WTC11 (cell line): ENCODE data around the gene FOXJ3. TPM values are rescaled to one million over a fixed set of nuclear protein-coding genes. Genes with fewer than 3 reads are reported as not detected.

Experiments
- CBFB ChIP-seq: sonication (generic); formaldehyde crosslinking; IDR thresholded peaks from 2 replicates; pipeline ENCODE4 v1.8.1; 2022; ENCODE audit warnings: mild to moderate bottlenecking, low read depth, missing genetic modification reagents
- CREB1 ChIP-seq: sonication (generic); formaldehyde crosslinking; IDR thresholded peaks from 2 replicates; pipeline ENCODE4 v1.8.0; 2023; ENCODE audit warnings: mild to moderate bottlenecking, missing genetic modification reagents
- CREM ChIP-seq: sonication (generic); formaldehyde crosslinking; IDR thresholded peaks from 2 replicates; pipeline ENCODE4 v1.8.1; 2022; ENCODE audit warnings: mild to moderate bottlenecking, missing genetic modification reagents, moderate library complexity
- GRHL2 ChIP-seq: fragments of 250-450 bp; sonication (Bioruptor Pico); IDR thresholded peaks from 2 replicates; pipeline ENCODE4 v1.8.0; 2022; ENCODE audit warnings: mild to moderate bottlenecking, moderate library complexity; ENCODE audit not compliant: insufficient replicate concordance, severe bottlenecking
- KAT7 ChIP-seq: sonication (generic); formaldehyde crosslinking; IDR thresholded peaks from 2 replicates; pipeline ENCODE4 v1.8.1; 2023; ENCODE audit warnings: missing genetic modification reagents, mild to moderate bottlenecking, borderline replicate concordance
- NFYB ChIP-seq: sonication (generic); formaldehyde crosslinking; conservative IDR thresholded peaks from 2 replicates; pipeline ENCODE4 v1.8.0; 2022; ENCODE audit warnings: low read depth, missing genetic modification reagents
- RORB ChIP-seq: fragments of 250-450 bp; sonication (Bioruptor Pico); IDR thresholded peaks from 2 replicates; pipeline ENCODE4 v1.9.0; 2021; ENCODE audit warnings: mild to moderate bottlenecking
- SMAD3 ChIP-seq: sonication (generic); formaldehyde crosslinking; IDR thresholded peaks from 2 replicates; pipeline ENCODE4 v1.8.0; 2022; ENCODE audit warnings: missing genetic modification reagents, mild to moderate bottlenecking, borderline replicate concordance
- ZBTB21 ChIP-seq: sonication (generic); formaldehyde crosslinking; IDR thresholded peaks from 2 replicates; pipeline ENCODE4 v1.8.1; 2023; ENCODE audit warnings: mild to moderate bottlenecking, missing genetic modification reagents, borderline replicate concordance
- ZNF121 ChIP-seq: sonication (generic); formaldehyde crosslinking; IDR thresholded peaks from 2 replicates; pipeline ENCODE4 v1.8.0; 2023; ENCODE audit warnings: missing genetic modification reagents
- ZNF317 ChIP-seq: sonication (generic); formaldehyde crosslinking; IDR thresholded peaks from 2 replicates; pipeline ENCODE4 v1.8.1; 2023; ENCODE audit warnings: low read depth, mild to moderate bottlenecking, moderate library complexity, missing genetic modification reagents, borderline replicate concordance
- ZNF396 ChIP-seq: fragments of 250-450 bp; sonication (Bioruptor Pico); IDR thresholded peaks from 2 replicates; pipeline ENCODE4 v1.8.0; 2021; ENCODE audit warnings: mild to moderate bottlenecking, moderate library complexity, borderline replicate concordance
- ZNF423 ChIP-seq: fragments of 250-450 bp; sonication (Bioruptor Pico); IDR thresholded peaks from 2 replicates; pipeline ENCODE4 v2.1.2; 2022; ENCODE audit warnings: mild to moderate bottlenecking, moderate library complexity
- ZNF671 ChIP-seq: fragments of 250-450 bp; sonication (Bioruptor Pico); IDR thresholded peaks from 2 replicates; pipeline ENCODE4 v1.8.0; 2021; ENCODE audit warnings: mild to moderate bottlenecking
- total RNA-seq: library from RNA; stranded (reverse); gene quantifications from 3 replicates; pipeline ENCODE4 v1.2.3, GENCODE V29; 2021
- TF ChIP-seq, protein P1 (sequence below): sonication (generic); formaldehyde crosslinking; IDR thresholded peaks from 2 replicates; pipeline ENCODE4 v1.8.1; 2023; ENCODE audit warnings: mild to moderate bottlenecking, missing genetic modification reagents, borderline replicate concordance
- TF ChIP-seq, protein P2 (sequence below): fragments of 250-450 bp; sonication (Bioruptor Pico); IDR thresholded peaks from 2 replicates; pipeline ENCODE4 v1.9.0; 2021; ENCODE audit warnings: mild to moderate bottlenecking
- TF ChIP-seq, protein P3 (sequence below): sonication (generic); formaldehyde crosslinking; IDR thresholded peaks from 2 replicates; pipeline ENCODE4 v1.8.0; 2022; ENCODE audit warnings: missing genetic modification reagents
- TF ChIP-seq, protein P4 (sequence below): fragments of 250-450 bp; sonication (Bioruptor Pico); IDR thresholded peaks from 2 replicates; pipeline ENCODE4 v1.9.0; 2021; ENCODE audit warnings: moderate library complexity, mild to moderate bottlenecking, inconsistent platforms, borderline replicate concordance
- TF ChIP-seq, protein P5 (sequence below): sonication (generic); formaldehyde crosslinking; conservative IDR thresholded peaks from 2 replicates; pipeline ENCODE4 v1.8.1; 2023; ENCODE audit warnings: mild to moderate bottlenecking, low read depth, missing genetic modification reagents, moderate library complexity
- TF ChIP-seq, protein P6 (sequence below): sonication (generic); formaldehyde crosslinking; IDR thresholded peaks from 2 replicates; pipeline ENCODE4 v1.8.1; 2022; ENCODE audit warnings: mild to moderate bottlenecking, missing genetic modification reagents, moderate library complexity, borderline replicate concordance

The FOXJ3 gene
- total RNA-seq, 1 experiment from 2014 or later = 43.3 TPM

GRCh38 chr1:42334240-42335049 is 590 bp downstream of the FOXJ3 start (continued):
- TF ChIP-seq, protein P1, sequence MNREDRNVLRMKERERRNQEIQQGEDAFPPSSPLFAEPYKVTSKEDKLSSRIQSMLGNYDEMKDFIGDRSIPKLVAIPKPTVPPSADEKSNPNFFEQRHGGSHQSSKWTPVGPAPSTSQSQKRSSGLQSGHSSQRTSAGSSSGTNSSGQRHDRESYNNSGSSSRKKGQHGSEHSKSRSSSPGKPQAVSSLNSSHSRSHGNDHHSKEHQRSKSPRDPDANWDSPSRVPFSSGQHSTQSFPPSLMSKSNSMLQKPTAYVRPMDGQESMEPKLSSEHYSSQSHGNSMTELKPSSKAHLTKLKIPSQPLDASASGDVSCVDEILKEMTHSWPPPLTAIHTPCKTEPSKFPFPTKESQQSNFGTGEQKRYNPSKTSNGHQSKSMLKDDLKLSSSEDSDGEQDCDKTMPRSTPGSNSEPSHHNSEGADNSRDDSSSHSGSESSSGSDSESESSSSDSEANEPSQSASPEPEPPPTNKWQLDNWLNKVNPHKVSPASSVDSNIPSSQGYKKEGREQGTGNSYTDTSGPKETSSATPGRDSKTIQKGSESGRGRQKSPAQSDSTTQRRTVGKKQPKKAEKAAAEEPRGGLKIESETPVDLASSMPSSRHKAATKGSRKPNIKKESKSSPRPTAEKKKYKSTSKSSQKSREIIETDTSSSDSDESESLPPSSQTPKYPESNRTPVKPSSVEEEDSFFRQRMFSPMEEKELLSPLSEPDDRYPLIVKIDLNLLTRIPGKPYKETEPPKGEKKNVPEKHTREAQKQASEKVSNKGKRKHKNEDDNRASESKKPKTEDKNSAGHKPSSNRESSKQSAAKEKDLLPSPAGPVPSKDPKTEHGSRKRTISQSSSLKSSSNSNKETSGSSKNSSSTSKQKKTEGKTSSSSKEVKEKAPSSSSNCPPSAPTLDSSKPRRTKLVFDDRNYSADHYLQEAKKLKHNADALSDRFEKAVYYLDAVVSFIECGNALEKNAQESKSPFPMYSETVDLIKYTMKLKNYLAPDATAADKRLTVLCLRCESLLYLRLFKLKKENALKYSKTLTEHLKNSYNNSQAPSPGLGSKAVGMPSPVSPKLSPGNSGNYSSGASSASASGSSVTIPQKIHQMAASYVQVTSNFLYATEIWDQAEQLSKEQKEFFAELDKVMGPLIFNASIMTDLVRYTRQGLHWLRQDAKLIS (CRISPR knock-in tag) = no peak
- TF ChIP-seq ZNF396 (CRISPR knock-in tag) (no peak), ZBTB21 (CRISPR knock-in tag) (no peak), ZNF671 (CRISPR knock-in tag) (no peak), CBFB (CRISPR knock-in tag) (no peak; the same call in 1 of the 2 replicates), KAT7 (CRISPR knock-in tag) (no peak), CREM (CRISPR knock-in tag) (no peak), ZNF317 (CRISPR knock-in tag) (no peak), CREB1 (CRISPR knock-in tag) (no peak), GRHL2 (no peak), ZNF121 (no peak), NFYB (CRISPR knock-in tag) (no peak), SMAD3 (CRISPR knock-in tag) (no peak), RORB (no peak), ZNF423 (no peak)
- TF ChIP-seq, protein P2, sequence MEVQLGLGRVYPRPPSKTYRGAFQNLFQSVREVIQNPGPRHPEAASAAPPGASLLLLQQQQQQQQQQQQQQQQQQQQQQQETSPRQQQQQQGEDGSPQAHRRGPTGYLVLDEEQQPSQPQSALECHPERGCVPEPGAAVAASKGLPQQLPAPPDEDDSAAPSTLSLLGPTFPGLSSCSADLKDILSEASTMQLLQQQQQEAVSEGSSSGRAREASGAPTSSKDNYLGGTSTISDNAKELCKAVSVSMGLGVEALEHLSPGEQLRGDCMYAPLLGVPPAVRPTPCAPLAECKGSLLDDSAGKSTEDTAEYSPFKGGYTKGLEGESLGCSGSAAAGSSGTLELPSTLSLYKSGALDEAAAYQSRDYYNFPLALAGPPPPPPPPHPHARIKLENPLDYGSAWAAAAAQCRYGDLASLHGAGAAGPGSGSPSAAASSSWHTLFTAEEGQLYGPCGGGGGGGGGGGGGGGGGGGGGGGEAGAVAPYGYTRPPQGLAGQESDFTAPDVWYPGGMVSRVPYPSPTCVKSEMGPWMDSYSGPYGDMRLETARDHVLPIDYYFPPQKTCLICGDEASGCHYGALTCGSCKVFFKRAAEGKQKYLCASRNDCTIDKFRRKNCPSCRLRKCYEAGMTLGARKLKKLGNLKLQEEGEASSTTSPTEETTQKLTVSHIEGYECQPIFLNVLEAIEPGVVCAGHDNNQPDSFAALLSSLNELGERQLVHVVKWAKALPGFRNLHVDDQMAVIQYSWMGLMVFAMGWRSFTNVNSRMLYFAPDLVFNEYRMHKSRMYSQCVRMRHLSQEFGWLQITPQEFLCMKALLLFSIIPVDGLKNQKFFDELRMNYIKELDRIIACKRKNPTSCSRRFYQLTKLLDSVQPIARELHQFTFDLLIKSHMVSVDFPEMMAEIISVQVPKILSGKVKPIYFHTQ (CRISPR knock-in tag) = 0 out of 2 replicates have a peak, but pooled peaks have one; percentile 46
- TF ChIP-seq, protein P3, sequence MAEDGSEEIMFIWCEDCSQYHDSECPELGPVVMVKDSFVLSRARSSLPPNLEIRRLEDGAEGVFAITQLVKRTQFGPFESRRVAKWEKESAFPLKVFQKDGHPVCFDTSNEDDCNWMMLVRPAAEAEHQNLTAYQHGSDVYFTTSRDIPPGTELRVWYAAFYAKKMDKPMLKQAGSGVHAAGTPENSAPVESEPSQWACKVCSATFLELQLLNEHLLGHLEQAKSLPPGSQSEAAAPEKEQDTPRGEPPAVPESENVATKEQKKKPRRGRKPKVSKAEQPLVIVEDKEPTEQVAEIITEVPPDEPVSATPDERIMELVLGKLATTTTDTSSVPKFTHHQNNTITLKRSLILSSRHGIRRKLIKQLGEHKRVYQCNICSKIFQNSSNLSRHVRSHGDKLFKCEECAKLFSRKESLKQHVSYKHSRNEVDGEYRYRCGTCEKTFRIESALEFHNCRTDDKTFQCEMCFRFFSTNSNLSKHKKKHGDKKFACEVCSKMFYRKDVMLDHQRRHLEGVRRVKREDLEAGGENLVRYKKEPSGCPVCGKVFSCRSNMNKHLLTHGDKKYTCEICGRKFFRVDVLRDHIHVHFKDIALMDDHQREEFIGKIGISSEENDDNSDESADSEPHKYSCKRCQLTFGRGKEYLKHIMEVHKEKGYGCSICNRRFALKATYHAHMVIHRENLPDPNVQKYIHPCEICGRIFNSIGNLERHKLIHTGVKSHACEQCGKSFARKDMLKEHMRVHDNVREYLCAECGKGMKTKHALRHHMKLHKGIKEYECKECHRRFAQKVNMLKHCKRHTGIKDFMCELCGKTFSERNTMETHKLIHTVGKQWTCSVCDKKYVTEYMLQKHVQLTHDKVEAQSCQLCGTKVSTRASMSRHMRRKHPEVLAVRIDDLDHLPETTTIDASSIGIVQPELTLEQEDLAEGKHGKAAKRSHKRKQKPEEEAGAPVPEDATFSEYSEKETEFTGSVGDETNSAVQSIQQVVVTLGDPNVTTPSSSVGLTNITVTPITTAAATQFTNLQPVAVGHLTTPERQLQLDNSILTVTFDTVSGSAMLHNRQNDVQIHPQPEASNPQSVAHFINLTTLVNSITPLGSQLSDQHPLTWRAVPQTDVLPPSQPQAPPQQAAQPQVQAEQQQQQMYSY (CRISPR knock-in tag) = no peak
- TF ChIP-seq, protein P4, sequence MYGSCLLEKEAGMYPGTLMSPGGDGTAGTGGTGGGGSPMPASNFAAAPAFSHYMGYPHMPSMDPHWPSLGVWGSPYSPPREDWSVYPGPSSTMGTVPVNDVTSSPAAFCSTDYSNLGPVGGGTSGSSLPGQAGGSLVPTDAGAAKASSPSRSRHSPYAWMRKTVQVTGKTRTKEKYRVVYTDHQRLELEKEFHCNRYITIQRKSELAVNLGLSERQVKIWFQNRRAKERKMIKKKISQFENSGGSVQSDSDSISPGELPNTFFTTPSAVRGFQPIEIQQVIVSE (CRISPR knock-in tag) = no peak
- TF ChIP-seq, protein P5, sequence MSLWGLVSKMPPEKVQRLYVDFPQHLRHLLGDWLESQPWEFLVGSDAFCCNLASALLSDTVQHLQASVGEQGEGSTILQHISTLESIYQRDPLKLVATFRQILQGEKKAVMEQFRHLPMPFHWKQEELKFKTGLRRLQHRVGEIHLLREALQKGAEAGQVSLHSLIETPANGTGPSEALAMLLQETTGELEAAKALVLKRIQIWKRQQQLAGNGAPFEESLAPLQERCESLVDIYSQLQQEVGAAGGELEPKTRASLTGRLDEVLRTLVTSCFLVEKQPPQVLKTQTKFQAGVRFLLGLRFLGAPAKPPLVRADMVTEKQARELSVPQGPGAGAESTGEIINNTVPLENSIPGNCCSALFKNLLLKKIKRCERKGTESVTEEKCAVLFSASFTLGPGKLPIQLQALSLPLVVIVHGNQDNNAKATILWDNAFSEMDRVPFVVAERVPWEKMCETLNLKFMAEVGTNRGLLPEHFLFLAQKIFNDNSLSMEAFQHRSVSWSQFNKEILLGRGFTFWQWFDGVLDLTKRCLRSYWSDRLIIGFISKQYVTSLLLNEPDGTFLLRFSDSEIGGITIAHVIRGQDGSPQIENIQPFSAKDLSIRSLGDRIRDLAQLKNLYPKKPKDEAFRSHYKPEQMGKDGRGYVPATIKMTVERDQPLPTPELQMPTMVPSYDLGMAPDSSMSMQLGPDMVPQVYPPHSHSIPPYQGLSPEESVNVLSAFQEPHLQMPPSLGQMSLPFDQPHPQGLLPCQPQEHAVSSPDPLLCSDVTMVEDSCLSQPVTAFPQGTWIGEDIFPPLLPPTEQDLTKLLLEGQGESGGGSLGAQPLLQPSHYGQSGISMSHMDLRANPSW (CRISPR knock-in tag) = no peak
- TF ChIP-seq, protein P6, sequence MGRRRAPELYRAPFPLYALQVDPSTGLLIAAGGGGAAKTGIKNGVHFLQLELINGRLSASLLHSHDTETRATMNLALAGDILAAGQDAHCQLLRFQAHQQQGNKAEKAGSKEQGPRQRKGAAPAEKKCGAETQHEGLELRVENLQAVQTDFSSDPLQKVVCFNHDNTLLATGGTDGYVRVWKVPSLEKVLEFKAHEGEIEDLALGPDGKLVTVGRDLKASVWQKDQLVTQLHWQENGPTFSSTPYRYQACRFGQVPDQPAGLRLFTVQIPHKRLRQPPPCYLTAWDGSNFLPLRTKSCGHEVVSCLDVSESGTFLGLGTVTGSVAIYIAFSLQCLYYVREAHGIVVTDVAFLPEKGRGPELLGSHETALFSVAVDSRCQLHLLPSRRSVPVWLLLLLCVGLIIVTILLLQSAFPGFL (CRISPR knock-in tag) = no peak
